Limb (tissue), 2 donors: ENCODE measurements around the gene CACNB4.
"Not testable (repeated sequence)": the region's sequence is repeated elsewhere in the genome, so short reads cannot be mapped to it uniquely, and the experiment has no call there.

ENCODE experiments used
- DNase-seq, 2 donors: peaks; one replicate each; pipeline ENCODE4 v3.0.0-alpha.2; 2016; ENCODE audit errors: extremely low spot score in 2 of 2

The CACNB4 gene

GRCh38 chr2:152024477-152024876 is 74.4 kb downstream of the CACNB4 start:
- no peak for DNase-seq

GRCh38 chr2:152022090-152022489 is 76.8 kb downstream of the CACNB4 start:
- DNase-seq = no peak

- not testable (repeated sequence) for DNase-seq
Measured at GRCh38 chr2:152021001-152021400, 77.8 kb downstream of the CACNB4 start.

- DNase-seq = no peak
Measured at GRCh38 chr2:152019732-152020131, 79.1 kb downstream of the CACNB4 start.

- DNase-seq = no peak
Measured at GRCh38 chr2:152016181-152017120, 82.4 kb downstream of the CACNB4 start.

- no peak for DNase-seq
Measured at GRCh38 chr2:152015552-152015951, 83.3 kb downstream of the CACNB4 start.

GRCh38 chr2:152012697-152013096 is 86.1 kb downstream of the CACNB4 start:
- DNase-seq = no peak

GRCh38 chr2:152011724-152012123 is 87.1 kb downstream of the CACNB4 start:
- no peak for DNase-seq

- DNase-seq = no peak
Measured at GRCh38 chr2:152005607-152006006, 93.2 kb downstream of the CACNB4 start.

- DNase-seq = not testable (repeated sequence)
Measured at GRCh38 chr2:152003283-152003682, 95.6 kb downstream of the CACNB4 start.

- DNase-seq = peak in 1 of 2 donors; percentile 33
Measured at GRCh38 chr2:151999053-151999452, 99.8 kb downstream of the CACNB4 start.

GRCh38 chr2:151996243-151997003 is 102.4 kb downstream of the CACNB4 start:
- DNase-seq = no peak

GRCh38 chr2:151995161-151995557 is 103.7 kb downstream of the CACNB4 start:
- DNase-seq = no peak

- not testable (repeated sequence) for DNase-seq
Measured at GRCh38 chr2:151994178-151994577, 104.7 kb downstream of the CACNB4 start.

GRCh38 chr2:151991010-151991409 is 107.8 kb downstream of the CACNB4 start:
- DNase-seq = no peak

- no peak for DNase-seq
Measured at GRCh38 chr2:151989378-151989777, 109.5 kb downstream of the CACNB4 start.

GRCh38 chr2:151987484-151987883 is 111.4 kb downstream of the CACNB4 start:
- no peak for DNase-seq

GRCh38 chr2:151984424-151985083 is 114.3 kb downstream of the CACNB4 start:
- DNase-seq = no peak

- DNase-seq = no peak
Measured at GRCh38 chr2:151983221-151983620, 115.6 kb downstream of the CACNB4 start.

- no peak for DNase-seq
Measured at GRCh38 chr2:151981886-151982285, 117.0 kb downstream of the CACNB4 start.

GRCh38 chr2:151979694-151980093 is 119.2 kb downstream of the CACNB4 start:
- DNase-seq = no peak

- no peak for DNase-seq
Measured at GRCh38 chr2:151978709-151979108, 120.1 kb downstream of the CACNB4 start.
